GM12878 (cell line): Measurements from ENCODE around the gene SRMS. TPM values are rescaled to one million over a fixed set of nuclear protein-coding genes. Genes with fewer than 3 reads are reported as not detected.

Experiments
- ATAC-seq: fragments of 200-7000 bp; cut with Tn5 transposase; 3 replicates; pipeline ENCODE4 v1.9.1; 2020; ENCODE audit warnings: mild to moderate bottlenecking, moderate library complexity
- BruUV-seq: library from RNA; stranded (reverse); fragments of 400-500 nt; replicated peaks from 2 replicates; lab custom pipeline; 2021; lab: Mats Ljungman, UMichigan
- CTCF ChIA-PET: fragments of 300-600 bp; sonication (Branson Sonifier 250); formaldehyde crosslinking; extraction: SDS; loops from one replicate; lab custom pipeline; 2021; ENCODE audit warnings: inconsistent platforms; lab: Yijun Ruan, JAX
- POLR2A ChIA-PET: fragments of 350-600 bp; formaldehyde crosslinking; extraction: SDS; loops from one replicate; lab custom pipeline; 2021; ENCODE audit warnings: inconsistent platforms; lab: Charles Lee
- RAD21 ChIA-PET: fragments of 300-600 bp; sonication (Branson Sonifier 250); formaldehyde crosslinking; loops from one replicate; lab custom pipeline; 2023; ENCODE audit warnings: antibody characterized with exemption; ENCODE audit not compliant: unreplicated experiment; lab: Charles Lee
- SMC1A ChIA-PET: fragments of 300-600 bp; sonication (Branson Sonifier 250); formaldehyde crosslinking; loops from one replicate; lab custom pipeline; 2023; ENCODE audit not compliant: unreplicated experiment, uncharacterized antibody; lab: Charles Lee
- DNase-seq: peaks from one replicate; pipeline ENCODE4 v3.0.0-alpha.2; 2011; ENCODE audit warnings: low read depth, low spot score
- FAIRE-seq: peaks from 3 replicates; lab custom pipeline; 2011; peaks lifted over from hg19 to GRCh38; lab: Jason Lieb, UNC
- H2AFZ ChIP-seq: 2 replicates; pipeline ENCODE4 v1.6.0; 2011; ENCODE audit warnings: low read depth, low read length, control low read depth; ENCODE audit not compliant: control insufficient read depth
- H3K27ac ChIP-seq: 2 replicates; pipeline ENCODE4 v1.5.1; 2011; ENCODE audit warnings: control low read depth; ENCODE audit not compliant: control insufficient read depth, insufficient read depth
- H3K27me3 ChIP-seq, 2 experiments: replicated peaks in 1 of 2; 2 replicates each; pipeline versions ENCODE4 v1.6.0 to v1.6.1; 2011; ENCODE audit warnings: low read length in 1 of 2; ENCODE audit not compliant: control insufficient read depth in 2 of 2, insufficient read depth in 2 of 2
- H3K36me3 ChIP-seq, 2 experiments: 2 replicates each; pipeline ENCODE4 v1.5.1; 2011; ENCODE audit warnings: low read length in 1 of 2; ENCODE audit not compliant: control insufficient read depth in 2 of 2, insufficient read depth in 2 of 2
- H3K4me1 ChIP-seq: 2 replicates; pipeline ENCODE4 v1.6.1; 2011; ENCODE audit warnings: mild to moderate bottlenecking, low read length, moderate library complexity, mixed read lengths; ENCODE audit not compliant: control insufficient read depth, insufficient read depth
- H3K4me2 ChIP-seq: 2 replicates; pipeline ENCODE4 v1.6.0; 2011; ENCODE audit warnings: control low read depth; ENCODE audit not compliant: control insufficient read depth, insufficient read depth
- H3K4me3 ChIP-seq: fragments of 200-600 bp; sonication (generic); 2 replicates; pipeline ENCODE4 v1.5.1; 2016
- H3K79me2 ChIP-seq: 2 replicates; pipeline ENCODE4 v1.6.0; 2011; ENCODE audit warnings: low read length; ENCODE audit not compliant: control insufficient read depth, insufficient read depth
- H3K9ac ChIP-seq: 2 replicates; pipeline ENCODE4 v1.8.0; 2011; ENCODE audit warnings: low read length, control low read depth, mixed read lengths; ENCODE audit not compliant: control insufficient read depth, insufficient read depth
- H3K9me3 ChIP-seq: replicated peaks from 3 replicates; pipeline ENCODE4 v1.5.1; 2011; ENCODE audit warnings: mild to moderate bottlenecking, low read length; ENCODE audit not compliant: control insufficient read depth, insufficient read depth
- H4K20me1 ChIP-seq: 2 replicates; pipeline ENCODE4 v1.6.0; 2011; ENCODE audit not compliant: control insufficient read depth, insufficient read depth
- CBFB ChIP-seq: IDR thresholded peaks from 2 replicates; pipeline ENCODE4 v1.6.1; 2016; ENCODE audit warnings: antibody characterized with exemption, low read depth
- CBX3 ChIP-seq: fragments of 200-600 bp; sonication (generic); IDR thresholded peaks from 2 replicates; pipeline ENCODE4 v1.6.1; 2016; ENCODE audit warnings: low read depth, borderline replicate concordance
- CREM ChIP-seq: IDR thresholded peaks from 2 replicates; pipeline ENCODE4 v1.6.1; 2014; ENCODE audit warnings: antibody characterized with exemption, low read depth
- IRF5 ChIP-seq: fragments of 450-650 bp; IDR thresholded peaks from 2 replicates; pipeline ENCODE4 v1.6.1; 2017; ENCODE audit warnings: borderline replicate concordance
- POLR2A ChIP-seq: IDR thresholded peaks from 2 replicates; pipeline ENCODE4 v1.6.1; 2011; ENCODE audit warnings: low read depth, mild to moderate bottlenecking, low read length
- RCOR1 ChIP-seq: conservative IDR thresholded peaks from 2 replicates; pipeline ENCODE4 v1.6.1; 2012; ENCODE audit warnings: low read depth, low read length, improper control_type of control experiment
- SKIL ChIP-seq: fragments of 450-650 bp; IDR thresholded peaks from 2 replicates; pipeline ENCODE4 v1.6.1; 2017; ENCODE audit warnings: mild to moderate bottlenecking, low read depth, inconsistent platforms; ENCODE audit not compliant: poor library complexity, severe bottlenecking
- SP1 ChIP-seq: IDR thresholded peaks from one replicate; pipeline ENCODE4 v1.6.1; 2011; ENCODE audit warnings: low read depth, low read length
- TAF1 ChIP-seq: IDR thresholded peaks from 2 replicates; pipeline ENCODE4 v1.6.1; 2011; ENCODE audit warnings: mild to moderate bottlenecking, low read depth, low read length, borderline replicate concordance
- USF1 ChIP-seq: IDR thresholded peaks from 2 replicates; pipeline ENCODE4 v1.6.1; 2011; ENCODE audit warnings: borderline replicate concordance, low read depth, mild to moderate bottlenecking, moderate library complexity, mixed read lengths, low read length; ENCODE audit not compliant: insufficient read depth; ENCODE audit errors: extremely low read length
- WGBS: methylation state at CpG from one replicate; pipeline ENCODE4 v1.1.6; 2016; ENCODE audit warnings: low lambda C conversion rate; ENCODE audit not compliant: insufficient replicate concordance, insufficient coverage; ENCODE audit errors: missing lambda C conversion rate; 5-methylcytosine and 5-hydroxymethylcytosine counted together
- in situ Hi-C: fragments of 300-500 bp; cut with MboI; formaldehyde crosslinking; loops from 9 replicates; pipeline ENCODE4 v1.14.3; 2018; ENCODE audit warnings: mixed read lengths
- intact Hi-C: fragments of 100-400 bp; cut with micrococcal nuclease; formaldehyde crosslinking; loops from one replicate; pipeline ENCODE4 v1.14.2; 2022; ENCODE audit not compliant: unreplicated experiment
- polyA plus RNA-seq, 11 experiments: library from polyadenylated mRNA; depleted of rRNA in 4 of 11; unstranded in 6 of 11; stranded (reverse) in 5 of 11; fragments of >200 nt; fragmentation: Nextera tagmentation in 4 of 11; fragmentation: Illumina TruSeq in 1 of 11; extraction: Ambion mirVana in 4 of 11; extraction: Trizol in 1 of 11; gene quantifications; 1 replicate in 1 of 11; 2 replicates in 10 of 11; pipeline versions ENCODE4 v1.2.1 to v1.2.3, GENCODE V29; 2011 to 2016; ENCODE audit warnings: inconsistent platforms in 2 of 11, missing spikeins in 2 of 11, low read depth in 1 of 11
- total RNA-seq, 4 experiments: library from RNA; depleted of rRNA in 3 of 4; stranded (reverse); fragments of >200 nt in 3 of 4; fragmentation: Illumina TruSeq in 1 of 4; extraction: Trizol in 1 of 4; gene quantifications; 2 replicates each; pipeline versions ENCODE4 v1.2.1 to v1.2.3, GENCODE V29; 2013 to 2021

SRMS gene
- total and polyA plus RNA-seq, 10 of the 15 experiments (the other 5 are each of a cell fraction or from before 2014, with no cell fraction given): not detected

DNA sequence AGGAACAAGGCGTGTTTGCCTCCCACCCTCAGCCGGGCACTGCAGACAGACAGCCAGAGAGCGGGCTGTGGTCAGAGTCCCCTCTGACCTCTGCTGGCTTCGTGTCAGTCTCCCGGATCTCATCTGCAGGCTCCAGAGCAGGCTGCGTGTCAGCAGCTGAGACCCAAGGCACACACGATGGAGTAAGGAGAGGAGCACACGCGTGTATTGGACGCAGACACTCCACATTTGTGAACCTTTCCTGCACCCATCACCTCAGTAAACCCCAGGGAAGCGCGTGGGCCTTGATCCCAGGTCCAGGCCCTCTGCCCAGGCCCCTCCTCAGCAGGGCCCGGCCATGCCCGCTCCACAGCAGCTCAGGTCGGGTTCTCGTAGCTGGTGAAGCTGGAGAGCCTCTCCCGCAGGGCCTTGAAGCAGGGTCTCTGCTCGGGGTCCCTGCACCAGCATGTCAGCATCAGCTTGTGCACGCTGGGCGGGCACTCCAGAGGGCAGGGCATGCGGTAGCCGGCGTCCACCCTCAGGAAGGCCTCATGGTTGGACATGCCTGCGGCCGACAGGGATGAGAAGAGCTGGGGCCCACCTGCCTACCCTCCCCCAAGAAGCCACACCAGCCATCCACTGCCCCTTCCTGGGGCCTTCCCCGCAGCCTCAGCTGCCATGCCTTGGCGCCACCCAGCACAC, 18.2 kb downstream of the SRMS start:
- Histone ChIP-seq H3K9ac (no peak overlapping the region), H3K36me3 (no peaks in the 10 kb centered on the region), H3K79me2 (no peaks in the 10 kb centered on the region), H3K27me3 (no peaks in the 10 kb centered on the region; a peak in 1 of 4 replicates), H2AFZ (no peak overlapping the region), H3K4me1 (peaks cover 10% of the 10 kb centered on the region), H3K9me3 (no peaks in the 10 kb centered on the region), H3K4me2 (peak overlapping the region; percentile 36)
- ChIA-PET CTCF (interaction anchor here (0.9 to 2.7 kb wide), 3 partner anchors 8 to 509 kb away, joined by 4 to 13 read pairs (median 4); partner anchors contain the start of gene PTK6), RAD21 (interaction anchor here (0.6 to 1.7 kb wide), 3 partner anchors 9 to 591 kb away, joined by 4 to 5 read pairs (median 4); partner anchors contain the start of genes PPDPF and PTK6), POLR2A (interaction anchor here (1.5 kb wide), 1 partner anchor 9 kb away, joined by 8 read pairs; the partner anchor contains the start of gene PPDPF), SMC1A (interaction anchor here (0.8 to 2.3 kb wide), 3 partner anchors 8 to 33 kb away, joined by 4 to 6 read pairs (median 5); partner anchors contain the start of gene PTK6)
- intact Hi-C loops (no loop called here), in situ Hi-C loops (no loop called here)
- FAIRE-seq (no peak), DNase-seq (no peak), ATAC-seq (peak; percentile 11; the same call in 1 of the 3 replicates)
- no TSS peak for BruUV-seq
- peak; percentile 33; the same call in 1 of the 2 replicates for TF ChIP-seq POLR2A
- no peak for TF ChIP-seq SP1
- TF ChIP-seq IRF5: no peak
- TF ChIP-seq, all 136 proteins: peak for 1
- H3K4me3 ChIP-seq: no peak overlapping the region
- WGBS: 64% methylated on average over 27 of the region's 27 CpGs
- no peak overlapping the region for H3K27ac ChIP-seq
- H4K20me1 ChIP-seq: no peaks in the 10 kb centered on the region

DNA sequence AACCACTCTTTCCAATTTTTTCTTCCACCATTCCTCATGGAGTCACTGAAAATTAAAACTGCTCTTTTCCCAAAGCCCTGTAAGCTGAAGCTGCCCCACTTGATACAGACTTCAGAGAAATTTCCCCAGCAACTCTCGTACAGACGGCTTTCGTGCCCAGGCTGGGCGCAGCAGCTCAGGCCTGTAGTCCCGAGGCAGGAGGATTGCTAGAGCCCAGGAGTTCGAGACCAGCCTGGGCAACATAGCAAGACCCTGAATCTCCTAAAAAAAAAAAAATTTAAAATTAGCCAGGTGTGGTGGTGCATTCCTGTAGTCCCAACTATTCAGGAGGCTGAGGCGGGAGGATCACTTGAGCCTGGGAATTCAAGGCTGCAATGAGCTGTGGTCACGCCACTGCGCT, 20.4 kb downstream of the SRMS start:
- ChIA-PET POLR2A (no interaction called here), CTCF (interaction anchor here (2.7 kb wide), 1 partner anchor 10 kb away, joined by 13 read pairs; the partner anchor contains the start of gene PTK6), RAD21 (no interaction called here), SMC1A (interaction anchor here (1.1 to 2.3 kb wide), 2 partner anchors 8 to 10 kb away, joined by 3 to 6 read pairs; partner anchors contain the start of gene PTK6)
- Histone ChIP-seq H3K4me1 (peaks cover 10% of the 10 kb centered on the region), H3K27ac (no peak overlapping the region), H3K4me2 (no peak overlapping the region), H3K36me3 (peaks cover 0 to 2% of the 10 kb centered on the region in 2 experiments; a peak in 1 of 4 replicates), H2AFZ (no peak overlapping the region), H4K20me1 (no peaks in the 10 kb centered on the region), H3K27me3 (no peaks in the 10 kb centered on the region; a peak in 1 of 4 replicates), H3K79me2 (no peaks in the 10 kb centered on the region), H3K4me3 (no peak overlapping the region), H3K9me3 (peaks cover 4% of the 10 kb centered on the region; the same call in 2 of the 3 replicates), H3K9ac (no peak overlapping the region)
- BruUV-seq: no TSS peak
- intact Hi-C loops (no loop called here), in situ Hi-C loops (no loop called here)
- FAIRE-seq (no peak), DNase-seq (no peak), ATAC-seq (no peak)
- TF ChIP-seq SKIL (no peak), USF1 (no peak), CBFB (no peak), CREM (no peak), TAF1 (no peak), RCOR1 (no peak), CBX3 (no peak)
- 80% methylated on average over 9 of the region's 9 CpGs for WGBS
